HepG2 (cell line): ENCODE data around the gene ZNF451. TPM values are rescaled to one million over a fixed set of nuclear protein-coding genes. Genes with fewer than 3 reads are reported as not detected.

Experiments
- RORA ChIP-seq: sonication (generic); formaldehyde crosslinking; IDR thresholded peaks from 2 replicates; pipeline ENCODE4 v1.5.0; 2020; ENCODE audit warnings: mild to moderate bottlenecking, missing genetic modification reagents, moderate library complexity
- ZNF24 ChIP-seq: fragments of 450-650 bp; IDR thresholded peaks from 2 replicates; pipeline ENCODE4 v1.6.1; 2017; ENCODE audit warnings: antibody characterized with exemption, mild to moderate bottlenecking
- polyA plus RNA-seq, 8 experiments: library from polyadenylated mRNA; depleted of rRNA in 3 of 8; stranded (reverse) in 7 of 8; unstranded in 1 of 8; fragments of >200 nt; fragmentation: Illumina TruSeq in 4 of 8; extraction: Trizol in 4 of 8; gene quantifications; 2 replicates each; pipeline versions ENCODE4 v1.2.1 to v1.2.3, GENCODE V29; 2011 to 2016; ENCODE audit warnings: low read depth in 4 of 8, missing spikeins in 1 of 8, mixed read lengths in 1 of 8; ENCODE audit not compliant: insufficient read depth in 1 of 8
- total RNA-seq, 5 experiments: library from RNA; depleted of rRNA; stranded (reverse); fragments of >200 nt; fragmentation: Illumina TruSeq; extraction: Trizol; gene quantifications; 2 replicates each; pipeline ENCODE4 v1.2.3, GENCODE V29; 2016; ENCODE audit warnings: low read depth in 1 of 5
- TF ChIP-seq, protein P1 (sequence below): sonication (generic); formaldehyde crosslinking; IDR thresholded peaks from 2 replicates; pipeline ENCODE4 v1.4.0; 2020; ENCODE audit warnings: mild to moderate bottlenecking, missing genetic modification reagents
- TF ChIP-seq, protein P2 (sequence below): sonication (generic); formaldehyde crosslinking; IDR thresholded peaks from 2 replicates; pipeline ENCODE4 v1.5.0; 2020; ENCODE audit warnings: missing genetic modification reagents
- TF ChIP-seq, protein P3 (sequence below): sonication (generic); formaldehyde crosslinking; IDR thresholded peaks from 2 replicates; pipeline ENCODE4 v1.4.0; 2020; ENCODE audit warnings: missing genetic modification reagents, mild to moderate bottlenecking, borderline replicate concordance

The ZNF451 gene
- total and polyA plus RNA-seq, 2 of the 13 experiments (the other 11 are each of a cell fraction or from before 2014, with no cell fraction given): 32.1 to 65.7 TPM

DNA sequence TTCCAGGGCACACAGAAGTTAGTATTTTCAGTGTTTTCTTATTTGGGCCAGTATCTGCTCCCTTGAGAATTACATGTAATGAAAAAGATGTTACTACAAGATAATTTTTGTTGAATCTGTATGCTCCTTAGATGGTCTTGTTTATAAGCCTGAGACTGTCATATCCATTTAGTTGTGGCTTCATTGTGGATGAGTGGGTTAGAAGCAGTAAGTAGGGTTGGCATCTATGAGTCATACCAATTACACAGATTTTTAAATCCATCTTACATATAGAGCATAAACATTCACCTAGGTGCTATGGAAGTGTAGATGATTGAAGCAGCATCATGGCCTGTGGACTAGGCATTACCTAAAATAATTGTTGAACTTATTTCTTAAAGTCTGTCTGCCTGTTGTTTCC, 68.7 kb downstream of the ZNF451 start (continued):
- TF ChIP-seq, protein P1, sequence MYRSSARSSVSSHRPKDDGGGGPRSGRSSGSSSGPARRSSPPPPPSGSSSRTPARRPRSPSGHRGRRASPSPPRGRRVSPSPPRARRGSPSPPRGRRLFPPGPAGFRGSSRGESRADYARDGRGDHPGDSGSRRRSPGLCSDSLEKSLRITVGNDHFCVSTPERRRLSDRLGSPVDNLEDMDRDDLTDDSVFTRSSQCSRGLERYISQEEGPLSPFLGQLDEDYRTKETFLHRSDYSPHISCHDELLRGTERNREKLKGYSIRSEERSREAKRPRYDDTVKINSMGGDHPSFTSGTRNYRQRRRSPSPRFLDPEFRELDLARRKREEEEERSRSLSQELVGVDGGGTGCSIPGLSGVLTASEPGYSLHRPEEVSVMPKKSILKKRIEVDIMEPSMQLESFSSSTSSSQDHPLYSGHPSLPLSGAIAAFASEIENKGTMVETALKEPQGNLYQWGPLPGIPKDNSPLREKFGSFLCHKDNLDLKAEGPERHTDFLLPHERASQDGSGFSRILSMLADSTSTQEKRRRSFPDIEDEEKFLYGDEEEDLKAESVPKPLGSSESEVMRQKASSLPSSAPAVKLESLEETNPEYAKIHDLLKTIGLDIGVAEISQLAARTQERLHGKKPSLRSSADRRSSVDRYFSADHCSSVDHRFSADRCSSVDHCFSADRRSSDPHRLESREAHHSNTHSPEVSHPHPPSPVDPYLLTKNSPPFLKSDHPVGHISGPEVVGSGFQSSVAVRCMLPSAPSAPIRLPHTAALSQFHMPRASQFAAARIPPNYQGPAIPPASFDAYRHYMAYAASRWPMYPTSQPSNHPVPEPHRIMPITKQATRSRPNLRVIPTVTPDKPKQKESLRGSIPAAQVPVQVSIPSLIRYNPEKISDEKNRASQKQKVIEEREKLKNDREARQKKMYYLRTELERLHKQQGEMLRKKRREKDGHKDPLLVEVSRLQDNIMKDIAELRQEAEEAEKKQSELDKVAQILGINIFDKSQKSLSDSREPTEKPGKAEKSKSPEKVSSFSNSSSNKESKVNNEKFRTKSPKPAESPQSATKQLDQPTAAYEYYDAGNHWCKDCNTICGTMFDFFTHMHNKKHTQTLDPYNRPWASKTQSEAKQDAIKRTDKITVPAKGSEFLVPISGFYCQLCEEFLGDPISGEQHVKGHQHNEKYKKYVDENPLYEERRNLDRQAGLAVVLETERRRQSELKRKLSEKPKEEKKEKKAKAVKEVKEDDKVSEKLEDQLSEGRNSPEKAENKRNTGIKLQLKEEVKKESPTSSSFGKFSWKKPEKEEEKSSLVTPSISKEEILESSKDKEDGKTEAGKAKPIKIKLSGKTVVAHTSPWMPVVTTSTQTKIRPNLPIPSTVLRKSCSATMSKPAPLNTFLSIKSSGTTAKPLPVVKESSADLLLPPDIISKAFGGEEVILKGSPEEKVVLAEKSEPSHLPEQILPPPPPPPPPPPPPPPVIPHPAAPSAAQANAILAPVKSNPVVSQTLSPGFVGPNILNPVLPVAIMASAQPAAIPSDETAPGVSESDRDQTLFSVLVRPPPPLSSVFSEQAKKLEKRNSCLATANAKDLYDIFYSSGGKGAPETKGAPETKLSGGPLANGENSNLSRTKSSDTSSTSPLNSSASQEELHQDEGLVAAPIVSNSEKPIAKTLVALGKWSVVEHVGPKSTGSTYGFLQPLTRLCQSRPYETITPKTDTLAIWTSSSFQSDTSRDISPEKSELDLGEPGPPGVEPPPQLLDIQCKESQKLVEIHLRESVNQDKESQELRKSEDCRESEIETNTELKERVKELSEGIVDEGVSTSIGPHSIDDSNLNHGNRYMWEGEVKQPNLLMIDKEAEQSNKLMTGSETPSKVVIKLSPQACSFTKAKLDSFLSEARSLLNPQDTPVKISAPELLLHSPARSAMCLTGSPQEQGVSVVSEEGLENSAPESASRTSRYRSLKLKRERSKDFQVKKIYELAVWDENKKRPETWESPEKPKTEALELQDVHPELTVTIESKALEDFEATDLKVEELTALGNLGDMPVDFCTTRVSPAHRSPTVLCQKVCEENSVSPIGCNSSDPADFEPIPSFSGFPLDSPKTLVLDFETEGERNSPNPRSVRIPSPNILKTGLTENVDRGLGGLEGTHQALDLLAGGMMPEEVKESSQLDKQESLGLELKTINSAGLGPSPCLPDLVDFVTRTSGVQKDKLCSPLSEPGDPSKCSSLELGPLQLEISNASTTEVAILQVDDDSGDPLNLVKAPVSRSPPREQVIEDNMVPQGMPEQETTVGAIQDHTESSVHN (CRISPR knock-in tag): no peak
- TF ChIP-seq, protein P2, sequence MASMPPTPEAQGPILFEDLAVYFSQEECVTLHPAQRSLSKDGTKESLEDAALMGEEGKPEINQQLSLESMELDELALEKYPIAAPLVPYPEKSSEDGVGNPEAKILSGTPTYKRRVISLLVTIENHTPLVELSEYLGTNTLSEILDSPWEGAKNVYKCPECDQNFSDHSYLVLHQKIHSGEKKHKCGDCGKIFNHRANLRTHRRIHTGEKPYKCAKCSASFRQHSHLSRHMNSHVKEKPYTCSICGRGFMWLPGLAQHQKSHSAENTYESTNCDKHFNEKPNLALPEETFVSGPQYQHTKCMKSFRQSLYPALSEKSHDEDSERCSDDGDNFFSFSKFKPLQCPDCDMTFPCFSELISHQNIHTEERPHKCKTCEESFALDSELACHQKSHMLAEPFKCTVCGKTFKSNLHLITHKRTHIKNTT (CRISPR knock-in tag): no peak
- TF ChIP-seq, protein P3, sequence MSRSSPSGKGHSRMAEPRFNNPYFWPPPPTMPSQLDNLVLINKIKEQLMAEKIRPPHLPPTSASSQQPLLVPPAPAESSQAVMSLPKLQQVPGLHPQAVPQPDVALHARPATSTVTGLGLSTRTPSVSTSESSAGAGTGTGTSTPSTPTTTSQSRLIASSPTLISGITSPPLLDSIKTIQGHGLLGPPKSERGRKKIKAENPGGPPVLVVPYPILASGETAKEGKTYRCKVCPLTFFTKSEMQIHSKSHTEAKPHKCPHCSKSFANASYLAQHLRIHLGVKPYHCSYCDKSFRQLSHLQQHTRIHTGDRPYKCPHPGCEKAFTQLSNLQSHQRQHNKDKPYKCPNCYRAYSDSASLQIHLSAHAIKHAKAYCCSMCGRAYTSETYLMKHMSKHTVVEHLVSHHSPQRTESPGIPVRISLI (CRISPR knock-in tag): no peak
- no peak for TF ChIP-seq ZNF24
- TF ChIP-seq RORA (CRISPR knock-in tag): no peak
